Upper lobe of left lung (tissue), 6 donors: ENCODE measurements around the gene ADH1A. TPM values are rescaled to one million over a fixed set of nuclear protein-coding genes. Genes with fewer than 3 reads are reported as not detected.

ENCODE experiments used
- ATAC-seq, 2 donors: fragments of 200-7000 bp; cut with Tn5 transposase; one replicate each; pipeline ENCODE4 v1.9.1; 2022; ENCODE audit warnings: mild to moderate bottlenecking in 2 of 2, moderate library complexity in 2 of 2; ENCODE audit not compliant: low FRiP score in 2 of 2
- DNase-seq, 2 donors: peaks; one replicate each; pipeline ENCODE4 v3.0.0-alpha.2; 2019 to 2020
- H3K27ac ChIP-seq, 4 donors: fragments of 200-600 bp; sonication (generic); one replicate each; pipeline ENCODE4 v1.5.1; 2016 to 2019
- H3K27me3 ChIP-seq, 4 donors: fragments of 200-600 bp; sonication (generic); one replicate each; pipeline ENCODE4 v1.5.1; 2017 to 2019
- H3K36me3 ChIP-seq, 4 donors: fragments of 200-600 bp; sonication (generic); one replicate each; pipeline ENCODE4 v1.5.1; 2016 to 2019
- H3K4me1 ChIP-seq, 4 donors: fragments of 200-600 bp; sonication (generic); one replicate each; pipeline ENCODE4 v1.5.1; 2018 to 2019
- H3K4me3 ChIP-seq, 4 donors: fragments of 200-600 bp; sonication (generic); one replicate each; pipeline ENCODE4 v1.5.1; 2017 to 2019; ENCODE audit warnings: mild to moderate bottlenecking in 2 of 4, moderate library complexity in 1 of 4
- H3K9me3 ChIP-seq, 4 donors: fragments of 200-600 bp; sonication (generic); one replicate each; pipeline ENCODE4 v1.5.1; 2018 to 2019
- EP300 ChIP-seq, 4 donors: sonication (generic); formaldehyde crosslinking; IDR thresholded peaks; one replicate each; pipeline ENCODE4 v1.5.1; 2017; ENCODE audit warnings: antibody characterized with exemption in 4 of 4, control low read depth in 2 of 4
- POLR2A ChIP-seq, 4 donors: fragments of 450-650 bp; IDR thresholded peaks; one replicate each; pipeline ENCODE4 v1.5.1; 2016 to 2017; ENCODE audit warnings: antibody characterized with exemption in 4 of 4, mild to moderate bottlenecking in 2 of 4
- POLR2AphosphoS5 ChIP-seq, 2 donors: sonication (generic); formaldehyde crosslinking; IDR thresholded peaks; one replicate each; pipeline ENCODE4 v1.5.1; 2017; ENCODE audit warnings: antibody characterized with exemption in 2 of 2
- WGBS, 2 donors: methylation state at CpG; one replicate each; pipeline ENCODE4 v1.1.5; 2017 to 2018; 5-methylcytosine and 5-hydroxymethylcytosine counted together
- total RNA-seq, 6 donors: library from RNA; depleted of rRNA in 4 of 6; stranded (reverse); fragments of >200 nt in 4 of 6; gene quantifications; one replicate each; pipeline versions ENCODE4 v1.1.0 to v1.2.1, GENCODE V29; 2016 to 2021
- TF ChIP-seq, protein P1 (sequence below), 6 experiments: fragments of 450-650 bp in 4 of 6; fragments of 200-600 bp in 2 of 6; sonication (generic) in 2 of 6; IDR thresholded peaks; one replicate each; pipeline ENCODE4 v1.5.1; 2016 to 2019; ENCODE audit warnings: antibody characterized with exemption in 6 of 6
- donor health status: DM: no; HTN: no; CAD: no; lungs with moderate emphysema.
- donor health status: DM: no; HTN: yes; CAD: no; lungs with severe emphysema.

The ADH1A gene
- total RNA-seq, 6 donors from 2014 or later = 1.9 to 3.4 TPM; not detected in 4

DNA sequence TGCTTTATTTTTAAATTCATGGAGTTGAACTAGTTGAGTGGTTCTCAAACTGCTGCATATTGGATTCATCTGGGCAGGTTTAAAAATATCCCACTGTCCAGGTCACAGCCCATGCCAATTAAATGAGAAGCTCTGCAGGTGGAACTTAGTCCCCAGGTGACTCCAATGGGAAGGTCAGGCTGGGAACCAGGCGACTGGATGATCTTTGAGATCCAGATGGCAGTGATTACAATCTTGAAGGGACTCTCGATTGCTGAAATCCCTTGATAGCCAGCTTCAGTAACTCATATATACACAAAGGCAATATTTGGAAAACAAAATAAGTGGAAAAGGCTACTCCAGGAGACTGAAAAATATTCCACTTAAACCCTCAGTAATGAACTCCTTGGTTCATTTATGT is 8.1 kb downstream of the ADH1A start:
- DNase-seq (no peak), ATAC-seq (no peak)
- 79 to 84% methylated on average over 2 of the region's 2 CpGs for WGBS, 2 donors
- no peaks in the 10 kb centered on the region for H3K4me1 ChIP-seq
- no peak overlapping the region for H3K4me3 ChIP-seq
- no peaks in the 10 kb centered on the region for H3K36me3 ChIP-seq
- no peak for TF ChIP-seq POLR2AphosphoS5 (IDR thresholded peaks at IDR 0.05)
- TF ChIP-seq POLR2A (IDR thresholded peaks at IDR 0.05) = no peak
- TF ChIP-seq, protein P1, sequence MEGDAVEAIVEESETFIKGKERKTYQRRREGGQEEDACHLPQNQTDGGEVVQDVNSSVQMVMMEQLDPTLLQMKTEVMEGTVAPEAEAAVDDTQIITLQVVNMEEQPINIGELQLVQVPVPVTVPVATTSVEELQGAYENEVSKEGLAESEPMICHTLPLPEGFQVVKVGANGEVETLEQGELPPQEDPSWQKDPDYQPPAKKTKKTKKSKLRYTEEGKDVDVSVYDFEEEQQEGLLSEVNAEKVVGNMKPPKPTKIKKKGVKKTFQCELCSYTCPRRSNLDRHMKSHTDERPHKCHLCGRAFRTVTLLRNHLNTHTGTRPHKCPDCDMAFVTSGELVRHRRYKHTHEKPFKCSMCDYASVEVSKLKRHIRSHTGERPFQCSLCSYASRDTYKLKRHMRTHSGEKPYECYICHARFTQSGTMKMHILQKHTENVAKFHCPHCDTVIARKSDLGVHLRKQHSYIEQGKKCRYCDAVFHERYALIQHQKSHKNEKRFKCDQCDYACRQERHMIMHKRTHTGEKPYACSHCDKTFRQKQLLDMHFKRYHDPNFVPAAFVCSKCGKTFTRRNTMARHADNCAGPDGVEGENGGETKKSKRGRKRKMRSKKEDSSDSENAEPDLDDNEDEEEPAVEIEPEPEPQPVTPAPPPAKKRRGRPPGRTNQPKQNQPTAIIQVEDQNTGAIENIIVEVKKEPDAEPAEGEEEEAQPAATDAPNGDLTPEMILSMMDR (IDR thresholded peaks at IDR 0.05) = no peak
- no peak for TF ChIP-seq EP300 (IDR thresholded peaks at IDR 0.05)
- H3K9me3 ChIP-seq = no peaks in the 10 kb centered on the region
- no peaks in the 10 kb centered on the region for H3K27me3 ChIP-seq
- H3K27ac ChIP-seq = no peak overlapping the region

DNA sequence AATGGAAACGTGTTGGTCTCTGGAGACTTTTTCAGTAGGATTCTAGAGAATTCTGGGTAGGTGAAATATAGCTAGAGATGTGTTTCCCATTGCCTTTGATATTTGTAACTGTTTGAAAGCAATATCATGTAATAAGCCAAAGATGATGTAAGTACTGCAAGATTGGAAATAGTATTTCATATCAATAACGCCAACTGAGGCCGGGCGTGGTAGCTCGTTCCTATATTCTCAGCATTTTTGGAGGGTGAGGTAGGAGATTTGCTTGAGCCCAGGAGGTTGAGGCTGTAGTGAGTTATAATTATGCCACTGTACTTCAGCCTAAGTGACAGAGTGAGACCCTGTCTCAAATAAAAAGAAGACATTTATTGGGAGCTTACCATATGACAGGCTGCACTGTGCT is 9.5 kb downstream of the ADH1A start:
- H3K36me3 ChIP-seq = no peaks in the 10 kb centered on the region
- H3K27me3 ChIP-seq = no peaks in the 10 kb centered on the region
- TF ChIP-seq, protein P1 (IDR thresholded peaks at IDR 0.05) = no peak
- TF ChIP-seq EP300 (IDR thresholded peaks at IDR 0.05) (no peak), POLR2AphosphoS5 (IDR thresholded peaks at IDR 0.05) (no peak), POLR2A (IDR thresholded peaks at IDR 0.05) (no peak)
- DNase-seq = no peak
- no peak overlapping the region for H3K4me3 ChIP-seq
- H3K27ac ChIP-seq = no peak overlapping the region
- H3K9me3 ChIP-seq = no peaks in the 10 kb centered on the region
- ATAC-seq = no peak
- 85 to 94% methylated on average over 5 of the region's 5 CpGs for WGBS, 2 donors
- no peaks in the 10 kb centered on the region for H3K4me1 ChIP-seq

DNA sequence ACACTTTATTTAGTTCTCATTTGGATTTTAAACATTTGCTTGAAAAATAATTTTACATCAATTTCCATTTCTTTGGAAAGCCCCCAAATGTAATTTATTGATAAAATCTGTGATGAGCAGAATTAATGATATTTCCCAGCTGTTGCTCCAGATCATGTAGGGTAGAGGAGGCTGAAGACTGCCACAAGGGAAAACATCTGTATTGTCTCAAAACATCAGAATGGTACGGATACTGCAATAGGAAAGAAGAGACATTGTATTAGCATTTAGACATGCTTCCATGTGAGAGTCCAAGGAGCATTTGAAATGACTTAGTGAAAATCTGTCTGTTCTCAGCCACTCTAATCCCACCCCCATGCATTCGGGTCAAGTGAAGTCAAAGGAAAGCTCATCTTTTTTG is 14.4 kb downstream of the ADH1A start:
- 69 to 89% methylated on average over 2 of the region's 2 CpGs for WGBS, 2 donors
- no peaks in the 10 kb centered on the region for H3K36me3 ChIP-seq
- no peaks in the 10 kb centered on the region for H3K4me1 ChIP-seq
- no peak for TF ChIP-seq POLR2A (IDR thresholded peaks at IDR 0.05)
- TF ChIP-seq EP300 (IDR thresholded peaks at IDR 0.05) = no peak
- no peak for TF ChIP-seq POLR2AphosphoS5 (IDR thresholded peaks at IDR 0.05)
- TF ChIP-seq, protein P1 (IDR thresholded peaks at IDR 0.05) = no peak
- no peaks in the 10 kb centered on the region for H3K9me3 ChIP-seq
- ATAC-seq (no peak), DNase-seq (no peak)
- no peaks in the 10 kb centered on the region for H3K27me3 ChIP-seq
- no peak overlapping the region for H3K4me3 ChIP-seq
- no peak overlapping the region for H3K27ac ChIP-seq

DNA sequence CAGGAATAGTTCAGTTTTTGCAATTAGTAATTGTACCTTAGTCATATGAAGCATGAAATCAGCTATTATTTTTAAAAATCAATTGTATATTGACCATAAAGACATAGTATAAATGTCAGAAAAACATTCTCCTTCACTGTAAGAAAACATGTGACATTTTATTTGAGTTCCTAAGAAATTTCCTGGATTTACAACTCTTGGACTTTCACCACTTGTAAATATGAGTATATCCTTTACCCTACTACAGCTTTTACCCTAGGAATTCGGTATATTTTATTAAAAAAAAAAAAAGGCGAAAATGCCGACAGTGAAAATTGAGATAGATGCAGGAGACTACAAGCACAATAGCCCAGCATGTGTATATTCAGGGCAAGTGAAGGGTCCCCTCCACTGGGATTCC is 14.9 kb downstream of the ADH1A start:
- TF ChIP-seq POLR2AphosphoS5 (IDR thresholded peaks at IDR 0.05) (no peak), EP300 (IDR thresholded peaks at IDR 0.05) (no peak), POLR2A (IDR thresholded peaks at IDR 0.05) (no peak)
- TF ChIP-seq, protein P1 (IDR thresholded peaks at IDR 0.05) = no peak
- H3K36me3 ChIP-seq = no peaks in the 10 kb centered on the region
- no peak for DNase-seq
- no peaks in the 10 kb centered on the region for H3K9me3 ChIP-seq
- no peak for ATAC-seq
- no peaks in the 10 kb centered on the region for H3K4me1 ChIP-seq
- H3K4me3 ChIP-seq = no peak overlapping the region
- whole genome bisulfite sequencing, 2 donors = 85 to 88% methylated on average over 3 of the region's 3 CpGs
- H3K27ac ChIP-seq = no peak overlapping the region
- H3K27me3 ChIP-seq = no peaks in the 10 kb centered on the region

DNA sequence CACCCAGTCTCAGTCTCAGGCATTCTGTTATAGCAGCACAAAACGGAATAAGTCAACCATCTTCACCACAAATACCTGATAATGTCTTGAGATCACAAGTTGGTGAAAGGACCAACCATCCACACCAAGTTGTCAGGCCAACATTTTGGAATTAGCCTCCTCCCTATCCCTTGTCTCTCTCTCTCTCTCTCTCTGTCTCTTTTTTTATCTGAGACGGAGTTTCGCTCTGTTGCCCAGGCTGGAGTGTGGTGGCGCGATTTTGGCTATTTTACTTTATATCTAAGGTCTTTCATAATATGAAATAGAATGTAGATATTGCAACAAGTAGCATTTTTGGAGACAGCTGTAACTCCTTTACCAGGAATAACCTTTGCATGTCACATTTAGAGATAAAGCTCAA is 15.7 kb downstream of the ADH1A start:
- ATAC-seq (no peak), DNase-seq (no peak)
- Histone ChIP-seq H3K27me3 (no peaks in the 10 kb centered on the region), H3K27ac (no peak overlapping the region), H3K4me3 (no peak overlapping the region), H3K4me1 (no peaks in the 10 kb centered on the region), H3K36me3 (no peaks in the 10 kb centered on the region), H3K9me3 (no peaks in the 10 kb centered on the region)
- 91 to 92% methylated on average over 5 of the region's 5 CpGs for WGBS, 2 donors
- TF ChIP-seq POLR2A (IDR thresholded peaks at IDR 0.05) (no peak), POLR2AphosphoS5 (IDR thresholded peaks at IDR 0.05) (no peak), EP300 (IDR thresholded peaks at IDR 0.05) (no peak)
- TF ChIP-seq, protein P1 (IDR thresholded peaks at IDR 0.05) = no peak
